Memory B cell (primary cell): Measurements from ENCODE around the gene NFKBIE.
"Not testable (repeated sequence)": the region's sequence is repeated elsewhere in the genome, so short reads cannot be mapped to it uniquely, and the experiment has no call there.

ENCODE experiments used
- ATAC-seq: fragments of 150-1000 bp; cut with Tn5 transposase; 2 replicates; pipeline ENCODE4 v1.10.0; 2021; ENCODE audit warnings: low read depth, mild to moderate bottlenecking, moderate library complexity
- DNase-seq, 2 donors: peaks; one replicate each; pipeline ENCODE4 v3.0.0; 2022; ENCODE audit warnings: low spot score in 2 of 2
- H3K27ac Mint-ChIP-seq: one replicate; pipeline ENCODE4 v1.8.0; 2022; ENCODE audit warnings: mild to moderate bottlenecking, moderate library complexity, mixed read lengths
- H3K27me3 Mint-ChIP-seq: one replicate; pipeline ENCODE4 v1.8.0; 2022; ENCODE audit warnings: mixed read lengths
- H3K36me3 Mint-ChIP-seq: one replicate; pipeline ENCODE4 v1.8.0; 2022; ENCODE audit warnings: mild to moderate bottlenecking, mixed read lengths
- H3K4me1 Mint-ChIP-seq: one replicate; pipeline ENCODE4 v1.8.0; 2022; ENCODE audit warnings: mixed read lengths
- H3K4me3 Mint-ChIP-seq: one replicate; pipeline ENCODE4 v1.8.0; 2022; ENCODE audit warnings: mild to moderate bottlenecking, moderate library complexity, mixed read lengths
- H3K9me3 Mint-ChIP-seq: one replicate; pipeline ENCODE4 v1.8.0; 2022; ENCODE audit warnings: mixed read lengths

NFKBIE gene

DNA sequence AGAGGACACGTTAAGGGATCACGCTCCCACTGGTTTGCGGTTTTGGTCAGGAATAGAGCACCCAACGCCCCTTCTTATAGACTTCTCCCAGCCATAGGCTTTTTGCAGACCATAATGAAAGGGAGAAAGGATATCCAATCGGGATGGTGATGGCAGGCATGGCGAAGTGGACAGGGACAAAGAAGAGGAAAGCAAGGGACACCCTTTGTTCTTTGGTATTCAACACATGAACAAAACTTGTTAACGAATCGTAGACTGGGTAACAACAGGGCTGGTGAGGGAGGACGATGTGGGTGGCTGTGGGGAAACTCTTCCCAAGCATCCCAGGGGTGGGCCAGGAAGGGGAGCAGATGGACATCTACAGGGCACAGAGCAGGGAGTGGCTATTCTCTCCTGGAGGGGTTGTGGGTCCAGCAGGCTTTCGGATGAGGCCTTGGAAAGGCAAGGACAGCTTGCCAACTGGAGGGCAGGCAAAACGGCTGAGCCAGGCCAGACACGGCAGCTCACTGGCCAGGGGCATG lies 19.9 kb downstream of the NFKBIE start:
- ATAC-seq (no peak), DNase-seq (no peak)
- peak overlapping the region; percentile 99 for H3K27ac Mint-ChIP-seq
- peak overlapping the region; percentile 98 for H3K4me3 Mint-ChIP-seq
- peaks cover 19% of the 10 kb centered on the region for H3K36me3 Mint-ChIP-seq
- peaks cover 26% of the 10 kb centered on the region for H3K4me1 Mint-ChIP-seq
- H3K27me3 Mint-ChIP-seq: no peaks in the 10 kb centered on the region
- H3K9me3 Mint-ChIP-seq: no peaks in the 10 kb centered on the region

DNA sequence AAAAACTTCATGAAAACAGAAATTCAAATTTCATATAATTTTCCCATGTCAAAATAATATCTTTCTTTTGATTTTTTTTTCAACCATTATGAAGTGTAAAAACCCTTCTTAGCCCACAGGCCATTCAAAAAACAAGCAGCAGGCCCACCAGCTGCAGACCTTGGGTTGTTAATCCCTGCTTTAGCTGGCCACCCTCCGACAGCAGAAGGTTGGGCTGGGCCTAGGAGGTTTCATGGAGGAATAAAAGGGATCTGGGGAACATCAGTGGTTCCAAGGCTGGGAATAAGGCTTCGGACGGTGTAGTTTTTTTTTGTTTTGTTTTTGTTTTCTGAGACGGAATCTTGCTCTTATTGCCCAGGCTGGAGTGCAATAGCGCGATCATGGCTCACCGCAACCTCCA lies 22.0 kb downstream of the NFKBIE start:
- no peak for DNase-seq
- Mint-ChIP-seq H3K36me3 (peaks cover under 1% of the 10 kb centered on the region), H3K9me3 (no peaks in the 10 kb centered on the region), H3K27me3 (no peaks in the 10 kb centered on the region), H3K4me1 (peaks cover 11% of the 10 kb centered on the region), H3K4me3 (no peak overlapping the region), H3K27ac (no peak overlapping the region)
- no peak for ATAC-seq

DNA sequence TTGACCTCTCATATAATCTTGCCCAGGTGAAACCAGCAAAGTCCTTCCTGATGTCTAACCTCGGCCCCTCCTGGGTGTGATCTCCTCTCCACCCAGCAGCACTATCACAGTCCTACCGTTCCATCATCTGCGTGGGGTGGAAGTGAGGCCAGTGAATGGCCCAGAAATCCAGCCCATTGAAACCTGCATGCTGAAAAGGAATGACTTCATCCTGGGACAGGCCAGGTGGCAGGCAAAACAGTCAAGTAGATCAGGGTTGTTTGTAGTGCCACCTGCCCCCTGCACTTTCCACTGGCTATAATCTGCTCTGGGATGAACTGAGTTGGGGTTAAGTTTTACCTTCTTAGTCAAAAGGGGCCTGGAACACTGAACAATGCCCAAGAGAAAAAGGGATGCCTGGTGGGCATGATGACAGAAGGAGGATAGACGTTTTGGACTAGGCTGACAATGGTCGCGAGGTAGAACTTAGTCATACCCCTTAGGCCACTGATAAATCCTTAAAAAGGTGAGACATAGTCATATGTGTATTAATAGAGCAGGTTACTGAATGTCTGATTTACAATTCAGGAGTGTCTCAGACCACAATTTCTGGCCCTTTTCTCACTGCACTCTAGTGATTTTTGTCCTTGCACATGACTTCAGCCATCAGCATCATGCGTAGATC lies 26.5 kb downstream of the NFKBIE start:
- DNase-seq (no peak), ATAC-seq (no peak)
- no peaks in the 10 kb centered on the region for H3K36me3 Mint-ChIP-seq
- H3K9me3 Mint-ChIP-seq: no peaks in the 10 kb centered on the region
- no peaks in the 10 kb centered on the region for H3K27me3 Mint-ChIP-seq
- peak overlapping the region; percentile 98 for H3K27ac Mint-ChIP-seq
- peaks cover 7% of the 10 kb centered on the region for H3K4me1 Mint-ChIP-seq
- peak overlapping the region; percentile 92 for H3K4me3 Mint-ChIP-seq

DNA sequence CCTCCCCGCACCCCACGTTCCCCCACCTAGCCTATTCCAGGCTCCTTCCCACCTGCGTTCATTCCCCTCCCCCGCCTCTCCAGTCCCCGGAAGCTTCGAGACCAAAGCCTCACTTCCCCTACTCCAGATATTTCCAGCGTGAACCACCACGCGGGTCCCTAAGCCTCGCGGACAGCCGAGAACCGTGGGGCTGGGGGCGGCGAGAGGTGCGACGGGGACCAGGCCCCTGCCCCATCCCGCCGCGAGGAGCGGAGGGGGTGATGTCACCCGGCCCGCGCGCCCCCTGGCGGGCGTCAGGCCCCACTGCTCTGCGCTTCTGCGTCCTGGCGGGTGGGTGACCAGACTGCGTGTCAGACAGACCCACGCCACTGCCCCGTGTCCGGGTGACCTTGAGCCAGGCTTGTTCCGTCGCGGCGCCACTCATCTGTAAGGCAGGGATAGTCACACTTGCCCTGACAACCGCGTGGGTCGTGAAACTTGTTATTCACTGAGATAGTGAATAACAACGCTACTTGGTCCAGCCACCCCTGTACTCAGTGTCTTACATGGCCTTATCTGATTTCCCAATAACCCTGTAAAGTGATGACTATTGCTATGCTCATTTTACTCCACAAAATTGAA lies 27.4 kb downstream of the NFKBIE start:
- ATAC-seq (peak; percentile 95), DNase-seq (peak; percentile 82 to 91)
- Mint-ChIP-seq H3K9me3 (no peaks in the 10 kb centered on the region), H3K36me3 (no peaks in the 10 kb centered on the region), H3K27me3 (no peaks in the 10 kb centered on the region), H3K4me3 (peak overlapping the region; percentile 92), H3K27ac (peak overlapping the region; percentile 98), H3K4me1 (peaks cover 7% of the 10 kb centered on the region)

DNA sequence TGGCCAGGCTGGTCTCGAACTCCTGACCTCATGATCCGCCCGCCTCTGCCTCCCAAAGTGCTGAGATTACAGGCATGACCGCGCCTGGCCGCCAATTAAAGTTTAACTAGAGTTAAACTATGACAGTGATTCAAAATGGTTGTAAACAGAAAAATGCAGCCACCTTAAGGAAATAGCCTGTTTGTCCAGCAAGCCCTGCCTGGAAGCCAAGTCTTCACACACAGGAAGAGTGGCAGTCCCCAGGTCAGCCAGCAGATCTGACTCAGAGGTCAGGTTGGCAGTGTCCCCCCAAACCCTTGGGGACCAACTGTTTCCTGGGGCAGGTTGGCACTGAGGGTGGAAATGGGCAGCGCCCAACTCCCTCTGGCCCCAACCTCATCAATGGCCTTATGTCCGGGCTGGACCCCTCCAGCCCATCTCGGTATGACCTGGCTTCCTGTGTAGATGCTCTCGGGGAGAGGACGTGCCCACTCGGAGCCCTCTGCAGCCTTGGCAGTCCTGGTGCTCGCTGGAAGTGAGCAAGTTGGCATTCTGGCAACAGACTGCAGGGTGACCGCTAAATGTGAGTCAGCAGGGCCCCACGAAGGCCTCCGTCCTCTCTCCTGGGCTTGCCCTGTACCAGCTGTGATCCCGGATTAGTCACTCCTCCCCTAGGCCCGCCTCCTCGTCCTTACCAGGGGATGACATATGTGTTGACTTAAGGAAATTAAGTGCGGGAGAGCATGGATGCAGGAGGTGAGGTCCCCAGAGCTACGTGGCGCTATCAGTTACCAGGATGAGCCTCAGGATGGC lies 28.1 kb downstream of the NFKBIE start:
- Mint-ChIP-seq H3K4me1 (peaks cover 7% of the 10 kb centered on the region), H3K4me3 (peak overlapping the region; percentile 92), H3K9me3 (no peaks in the 10 kb centered on the region), H3K27ac (peak overlapping the region; percentile 98), H3K27me3 (no peaks in the 10 kb centered on the region), H3K36me3 (no peaks in the 10 kb centered on the region)
- DNase-seq: no peak
- ATAC-seq: peak; percentile 67

DNA sequence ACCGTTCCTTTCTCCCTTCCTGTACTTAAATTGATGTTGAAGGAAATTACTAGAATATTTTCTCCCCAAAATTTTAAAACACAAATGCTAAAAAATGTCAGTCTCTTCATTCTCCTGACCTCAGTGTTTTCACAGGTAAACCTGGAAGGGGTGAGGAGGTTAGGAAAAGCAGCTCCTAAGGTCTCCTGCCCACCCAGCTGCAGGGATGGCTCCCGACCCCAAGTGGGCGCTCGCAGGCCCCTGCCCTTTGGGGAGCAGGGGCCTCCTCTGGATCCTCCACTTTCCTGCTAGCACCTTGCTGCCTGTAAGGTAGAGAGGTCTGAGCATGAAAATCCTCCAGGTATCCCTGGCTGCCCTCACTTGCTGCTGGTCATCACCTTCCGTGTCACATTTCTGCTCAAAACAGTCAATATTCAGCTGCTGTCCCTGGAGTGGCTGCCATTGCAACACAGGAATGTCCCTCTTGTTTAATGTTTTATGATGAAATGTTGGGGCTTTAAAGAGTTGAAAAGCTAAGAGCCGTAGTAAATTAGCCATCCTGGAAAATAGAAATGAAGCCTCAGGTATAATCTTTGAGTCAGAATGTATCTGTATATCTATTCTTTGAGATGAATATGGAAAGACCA lies 29.3 kb downstream of the NFKBIE start:
- H3K4me1 Mint-ChIP-seq: peaks cover 7% of the 10 kb centered on the region
- DNase-seq (no peak), ATAC-seq (no peak)
- H3K27me3 Mint-ChIP-seq: no peaks in the 10 kb centered on the region
- H3K9me3 Mint-ChIP-seq: no peaks in the 10 kb centered on the region
- H3K36me3 Mint-ChIP-seq: no peaks in the 10 kb centered on the region
- H3K27ac Mint-ChIP-seq: no peak overlapping the region
- no peak overlapping the region for H3K4me3 Mint-ChIP-seq

DNA sequence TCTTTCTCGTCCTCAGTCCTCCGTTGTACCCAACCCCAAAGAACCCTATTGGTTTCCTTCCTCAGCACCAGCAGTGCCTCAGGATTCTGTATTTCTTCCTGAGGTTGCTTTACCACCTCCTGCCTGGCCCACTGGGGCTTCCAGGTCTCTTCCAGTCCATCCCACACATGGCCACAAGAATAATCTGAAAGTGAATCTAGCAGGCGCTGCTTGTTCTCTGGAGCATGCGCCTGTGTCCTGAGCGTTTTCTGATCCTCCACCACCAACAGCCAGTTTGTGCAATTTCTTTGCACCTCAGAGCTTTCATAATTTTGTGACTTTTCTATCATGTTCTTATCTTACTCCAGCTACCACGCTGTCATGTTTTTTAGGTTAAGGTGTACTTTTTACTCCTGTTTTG lies 30.1 kb downstream of the NFKBIE start:
- Mint-ChIP-seq H3K4me1 (peaks cover 7% of the 10 kb centered on the region), H3K9me3 (no peaks in the 10 kb centered on the region), H3K27ac (no peak overlapping the region), H3K4me3 (no peak overlapping the region), H3K36me3 (no peaks in the 10 kb centered on the region), H3K27me3 (no peaks in the 10 kb centered on the region)
- no peak for ATAC-seq
- DNase-seq: no peak

DNA sequence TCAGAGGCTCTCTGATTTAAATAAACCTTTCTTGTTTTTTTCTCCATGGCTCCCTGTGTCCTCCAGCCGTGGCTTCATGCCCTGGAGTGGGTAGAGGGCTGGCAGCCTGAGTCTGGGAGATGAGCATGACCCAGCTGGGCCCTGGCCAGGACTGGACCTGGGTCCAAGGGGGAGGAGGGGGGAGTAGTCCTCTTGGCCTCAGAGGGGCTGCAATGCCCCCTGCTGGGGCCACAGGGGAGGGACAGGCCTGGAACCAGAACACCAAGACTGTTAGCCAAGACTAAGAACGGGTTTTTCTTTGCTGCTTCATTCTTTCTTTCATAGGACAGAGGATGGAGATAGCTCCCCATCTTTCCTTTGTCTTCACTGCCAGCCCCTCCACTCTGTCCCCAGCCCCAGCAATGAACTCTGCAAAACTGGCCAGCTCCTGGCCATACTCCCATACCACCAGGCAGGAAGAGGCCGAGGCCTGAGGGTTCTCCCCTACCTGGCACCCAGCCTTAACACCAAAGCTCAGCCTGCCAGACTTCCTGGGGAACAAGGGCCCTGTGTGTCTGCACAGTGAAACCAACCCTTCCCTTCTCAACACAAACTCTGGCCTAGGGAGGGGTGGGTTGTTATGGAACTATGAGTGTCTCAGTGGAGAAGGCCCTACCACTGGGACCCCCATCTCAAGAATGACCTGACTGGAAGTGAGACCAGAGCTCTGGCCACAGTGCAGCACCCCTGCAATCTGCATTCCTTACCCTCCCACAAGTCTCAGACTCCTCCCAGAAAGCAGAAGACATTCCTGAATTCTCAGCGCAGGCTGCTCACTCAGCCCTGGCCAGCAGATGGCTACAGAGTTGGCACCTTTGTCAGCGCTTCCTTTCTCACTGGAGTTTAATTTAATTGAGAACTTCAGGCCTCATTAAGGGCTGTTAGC lies 31.0 kb downstream of the NFKBIE start:
- Mint-ChIP-seq H3K27ac (no peak overlapping the region), H3K36me3 (no peaks in the 10 kb centered on the region)
- DNase-seq: no peak

DNA sequence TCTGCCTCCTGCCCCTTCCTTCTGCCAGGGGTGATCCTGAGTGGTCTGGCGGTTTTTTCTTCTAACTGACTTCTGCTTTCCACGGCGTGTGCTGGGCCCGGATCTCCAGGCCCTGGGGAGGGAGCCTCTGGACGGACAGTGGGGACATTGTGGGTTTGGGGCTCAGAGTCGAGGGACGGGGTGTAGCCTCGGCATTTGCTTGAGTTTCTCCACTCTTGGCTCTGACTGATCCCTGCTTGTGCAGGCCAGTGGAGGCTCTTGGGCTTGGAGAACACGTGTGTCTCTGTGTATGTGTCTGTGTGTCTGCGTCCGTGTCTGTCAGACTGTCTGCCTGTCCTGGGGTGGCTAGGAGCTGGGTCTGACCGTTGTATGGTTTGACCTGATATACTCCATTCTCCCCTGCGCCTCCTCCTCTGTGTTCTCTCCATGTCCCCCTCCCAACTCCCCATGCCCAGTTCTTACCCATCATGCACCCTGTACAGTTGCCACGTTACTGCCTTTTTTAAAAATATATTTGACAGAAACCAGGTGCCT lies 31.7 kb downstream of the NFKBIE start:
- no peak overlapping the region for H3K4me3 Mint-ChIP-seq
- peaks cover 7% of the 10 kb centered on the region for H3K4me1 Mint-ChIP-seq

More for the DNA sequence above, 31.0 kb downstream of the NFKBIE start:
- no peaks in the 10 kb centered on the region for H3K27me3 Mint-ChIP-seq
- no peaks in the 10 kb centered on the region for H3K9me3 Mint-ChIP-seq
- H3K4me1 Mint-ChIP-seq: peaks cover 7% of the 10 kb centered on the region
- no peak overlapping the region for H3K4me3 Mint-ChIP-seq
- ATAC-seq: no peak

DNA sequence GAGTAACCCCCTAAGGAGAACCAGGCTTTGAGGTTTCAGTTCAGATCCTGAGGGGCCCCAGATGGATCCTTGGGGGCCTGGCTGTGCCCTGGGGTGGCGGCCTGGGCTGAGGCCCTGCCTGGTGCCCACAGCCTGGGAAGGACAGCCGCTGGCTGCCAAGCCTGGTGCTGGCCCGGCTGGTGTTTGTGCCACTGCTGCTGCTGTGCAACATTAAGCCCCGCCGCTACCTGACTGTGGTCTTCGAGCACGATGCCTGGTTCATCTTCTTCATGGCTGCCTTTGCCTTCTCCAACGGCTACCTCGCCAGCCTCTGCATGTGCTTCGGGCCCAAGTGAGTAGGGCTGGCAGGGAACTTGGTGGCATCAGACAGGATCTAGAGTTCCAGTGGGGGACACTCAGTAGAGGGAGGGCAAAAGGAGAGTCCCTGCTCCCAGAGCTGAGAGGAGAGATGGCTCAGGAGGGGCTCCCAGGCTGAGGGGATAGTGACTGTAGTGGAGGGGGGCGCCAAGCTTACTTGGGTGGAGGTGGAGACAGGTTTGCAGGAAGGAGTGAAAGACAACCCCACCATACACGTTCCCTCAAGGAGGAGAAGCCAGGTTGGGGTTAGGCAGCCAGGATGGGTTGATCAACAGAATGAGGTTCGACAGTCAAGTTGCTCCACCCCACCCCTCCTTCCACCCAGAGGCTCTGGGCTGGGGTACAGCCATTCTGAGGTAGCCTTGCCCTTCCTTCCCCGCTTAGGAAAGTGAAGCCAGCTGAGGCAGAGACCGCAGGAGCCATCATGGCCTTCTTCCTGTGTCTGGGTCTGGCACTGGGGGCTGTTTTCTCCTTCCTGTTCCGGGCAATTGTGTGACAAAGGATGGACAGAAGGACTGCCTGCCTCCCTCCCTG lies 32.4 kb downstream of the NFKBIE start:
- no peak overlapping the region for H3K4me3 Mint-ChIP-seq
- ATAC-seq (no peak), DNase-seq (no peak)
- no peaks in the 10 kb centered on the region for H3K9me3 Mint-ChIP-seq
- peaks cover 4% of the 10 kb centered on the region for H3K4me1 Mint-ChIP-seq
- no peaks in the 10 kb centered on the region for H3K27me3 Mint-ChIP-seq
- no peak overlapping the region for H3K27ac Mint-ChIP-seq
- H3K36me3 Mint-ChIP-seq: no peaks in the 10 kb centered on the region

More for the DNA sequence above, 31.7 kb downstream of the NFKBIE start:
- H3K27ac Mint-ChIP-seq: no peak overlapping the region
- H3K9me3 Mint-ChIP-seq: no peaks in the 10 kb centered on the region
- DNase-seq: no peak
- H3K27me3 Mint-ChIP-seq: no peaks in the 10 kb centered on the region
- no peak for ATAC-seq
- no peaks in the 10 kb centered on the region for H3K36me3 Mint-ChIP-seq

DNA sequence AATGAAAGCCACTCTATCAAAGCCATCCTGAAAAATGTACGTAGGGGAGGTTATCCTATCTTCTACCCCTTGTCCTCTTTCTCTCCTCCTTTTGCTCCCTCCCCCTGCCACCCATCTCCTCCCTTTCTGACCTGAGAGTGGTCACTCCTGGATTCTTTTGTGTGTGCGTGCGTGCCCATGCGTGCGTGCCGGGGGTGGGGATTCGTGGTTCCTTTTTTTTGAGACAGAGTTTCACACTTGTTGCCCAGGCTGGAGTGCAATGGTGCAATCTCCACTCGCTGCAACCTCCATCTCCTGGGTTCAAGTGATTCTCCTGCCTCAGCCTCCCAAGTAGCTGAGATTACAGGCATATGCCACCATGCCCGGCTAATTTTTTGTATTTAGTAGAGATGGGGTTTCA lies 33.9 kb downstream of the NFKBIE start:
- not testable (repeated sequence) for H3K4me1 Mint-ChIP-seq, ATAC-seq, DNase-seq, H3K36me3 Mint-ChIP-seq, H3K4me3 Mint-ChIP-seq, H3K9me3 Mint-ChIP-seq, H3K27me3 Mint-ChIP-seq, H3K27ac Mint-ChIP-seq

DNA sequence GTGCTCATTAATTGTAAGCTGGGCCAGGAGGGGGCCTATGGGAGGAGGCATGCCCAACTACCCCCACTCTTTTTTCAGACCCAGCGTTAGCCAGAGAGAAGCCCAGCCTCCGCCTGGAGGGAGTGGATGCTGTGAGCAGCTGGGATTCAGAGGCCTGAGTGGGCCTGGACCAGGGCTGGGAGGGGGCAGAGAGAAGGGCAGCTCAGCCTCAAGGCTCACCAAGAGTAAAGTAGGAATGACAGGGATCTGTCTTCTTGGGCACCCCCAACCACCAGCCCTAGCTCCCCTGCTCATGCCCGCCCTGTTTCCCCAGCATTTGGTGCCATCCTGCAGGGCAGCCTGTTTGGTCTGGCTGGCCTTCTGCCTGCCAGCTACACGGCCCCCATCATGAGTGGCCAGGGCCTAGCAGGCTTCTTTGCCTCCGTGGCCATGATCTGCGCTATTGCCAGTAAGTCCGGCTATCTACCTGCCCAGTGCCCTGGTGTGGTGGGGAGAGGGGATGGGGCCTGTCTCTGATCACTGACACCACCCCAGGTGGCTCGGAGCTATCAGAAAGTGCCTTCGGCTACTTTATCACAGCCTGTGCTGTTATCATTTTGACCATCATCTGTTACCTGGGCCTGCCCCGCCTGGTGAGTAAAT lies 35.2 kb downstream of the NFKBIE start:
- no peaks in the 10 kb centered on the region for H3K9me3 Mint-ChIP-seq
- H3K27ac Mint-ChIP-seq: no peak overlapping the region
- no peak for DNase-seq
- H3K4me1 Mint-ChIP-seq: no peaks in the 10 kb centered on the region
- ATAC-seq: no peak
- no peaks in the 10 kb centered on the region for H3K27me3 Mint-ChIP-seq
- H3K36me3 Mint-ChIP-seq: no peaks in the 10 kb centered on the region
- no peak overlapping the region for H3K4me3 Mint-ChIP-seq
